ENCODE data around the gene NDUFS6. TPM values are rescaled to one million over a fixed set of nuclear protein-coding genes. Genes with fewer than 3 reads are reported as not detected.

NDUFS6 gene
- total and polyA plus RNA-seq, 2 of the 8 experiments (the other 6 are each of a cell fraction or from before 2014, with no cell fraction given) = 72.7 to 191 TPM

DNA sequence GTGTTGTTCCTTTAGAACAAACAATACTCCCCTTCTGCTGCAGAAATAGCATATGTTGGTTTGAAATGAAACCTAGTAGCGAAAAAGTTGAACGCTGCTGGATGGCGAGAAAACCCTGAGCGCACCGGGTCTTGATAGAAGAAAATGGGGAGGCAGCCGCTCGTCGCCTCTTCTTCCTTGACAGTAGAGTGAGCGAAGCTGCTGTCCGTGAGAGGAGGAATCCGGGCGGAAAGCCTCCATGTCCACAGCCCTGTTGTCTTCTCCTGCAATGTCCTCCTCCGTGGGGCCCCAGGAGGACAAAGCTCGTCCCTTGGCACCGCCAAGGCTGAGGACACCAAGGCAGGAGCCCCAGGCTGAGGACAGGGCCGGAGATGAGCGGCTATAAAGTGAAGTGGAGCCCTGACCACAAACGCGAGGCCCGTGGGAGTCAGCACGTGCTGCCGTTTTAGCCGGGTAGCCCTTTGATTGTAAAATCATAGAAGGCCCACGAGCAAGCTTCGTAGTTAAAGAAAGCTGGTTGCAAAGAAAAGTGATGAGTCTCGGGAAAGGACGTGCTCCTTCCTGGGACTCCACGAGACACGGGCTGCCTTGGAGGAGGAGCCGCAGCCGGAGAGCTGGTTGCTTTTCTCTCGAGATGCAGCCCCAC is 37.1 kb upstream of the NDUFS6 start (continued):
- TF ChIP-seq RBBP5 (IDR thresholded peaks at IDR 0.05; ENCODE audit: borderline replicate concordance, low read depth, low read length) = no peak
